Small intestine (tissue), 16 donors: Measurements from ENCODE around the gene TSC1. TPM values are rescaled to one million over a fixed set of nuclear protein-coding genes. Genes with fewer than 3 reads are reported as not detected.
"Not testable (repeated sequence)": the region's sequence is repeated elsewhere in the genome, so short reads cannot be mapped to it uniquely, and the experiment has no call there.

ENCODE experiments used
- DNase-seq, 2 donors: peaks; one replicate each; pipeline versions ENCODE4 v3.0.0 to v3.0.0-alpha.2; 2013
- FAIRE-seq: peaks from 2 replicates; lab custom pipeline; 2012; peaks lifted over from hg19 to GRCh38; lab: Jason Lieb, UNC
- H3K27ac ChIP-seq, 3 donors: one replicate each; pipeline ENCODE4 v1.5.1; 2013; ENCODE audit warnings: low read length in 2 of 3, mild to moderate bottlenecking in 2 of 3, control low read depth in 1 of 3, inconsistent platforms in 1 of 3, low read depth in 1 of 3, moderate library complexity in 1 of 3
- H3K27me3 ChIP-seq, 3 donors: one replicate each; pipeline ENCODE4 v1.6.1; 2013; ENCODE audit warnings: low read length in 3 of 3, inconsistent platforms in 1 of 3; ENCODE audit not compliant: control insufficient read depth in 3 of 3, insufficient read depth in 3 of 3
- H3K36me3 ChIP-seq, 3 donors: one replicate each; pipeline ENCODE4 v1.6.1; 2013; ENCODE audit warnings: low read length in 3 of 3, inconsistent platforms in 1 of 3, low read depth in 1 of 3, mild to moderate bottlenecking in 1 of 3, moderate library complexity in 1 of 3; ENCODE audit not compliant: control insufficient read depth in 3 of 3, insufficient read depth in 2 of 3
- H3K4me1 ChIP-seq, 3 donors: one replicate each; pipeline ENCODE4 v1.6.1; 2013; ENCODE audit warnings: low read length in 2 of 3, inconsistent platforms in 1 of 3, low read depth in 1 of 3, mild to moderate bottlenecking in 1 of 3, moderate library complexity in 1 of 3; ENCODE audit not compliant: control insufficient read depth in 3 of 3, insufficient read depth in 2 of 3
- H3K4me3 ChIP-seq, 3 donors: one replicate each; pipeline ENCODE4 v1.5.1; 2013; ENCODE audit warnings: low read length in 3 of 3, control low read depth in 1 of 3, inconsistent platforms in 1 of 3, low read depth in 1 of 3, mild to moderate bottlenecking in 1 of 3, moderate library complexity in 1 of 3
- H3K9me3 ChIP-seq, 2 donors: one replicate each; pipeline ENCODE4 v1.6.1; 2013; ENCODE audit warnings: low read depth in 1 of 2, low read length in 1 of 2; ENCODE audit not compliant: control insufficient read depth in 2 of 2, insufficient read depth in 1 of 2
- WGBS, 3 donors: extraction: QIAGEN DNeasy Blood & Tissue Kit; methylation state at CpG; one replicate each; pipeline ENCODE4 v1.1.7; 2013; 5-methylcytosine and 5-hydroxymethylcytosine counted together
- long read RNA-seq, 10 donors: transcript quantifications; one replicate each; lab custom pipeline, GENCODE V29; 2026
- polyA plus RNA-seq, 4 donors: library from polyadenylated mRNA; stranded (reverse) in 3 of 4; unstranded in 1 of 4; fragments of 200-250 nt in 3 of 4; fragments of 120-200 nt in 1 of 4; gene quantifications; one replicate each; pipeline versions ENCODE4 v1.2.1 to v1.2.3, GENCODE V29; 2013
- donor health status: healthy with polysubstance abuse.
- donor health status: control.
- donor health status: control.
- donor health status: Bipolar disorder and iron deficiency.
- donor health status: healthy.

The TSC1 gene
- polyA plus RNA-seq, result 10 to 100 TPM in 2 of 4 donors, 1 to 10 TPM in 2; 7.3 to 43.3 (median 12.1) TPM
- long read RNA-seq, donor 1, full-length matches to known transcripts, result 7 of 7 reads
- long read RNA-seq, donor 1, partial matches to known transcripts, result 0 of 7 reads
- long read RNA-seq, donor 1, other reads (novel, unspliced or antisense), result 0 of 7 reads
- long read RNA-seq, donor 2, partial matches to known transcripts, result 0 of 2 reads
- long read RNA-seq, donor 2, other reads (novel, unspliced or antisense), result 0 of 2 reads
- long read RNA-seq, donor 3, partial matches to known transcripts, result 0 of 3 reads
- long read RNA-seq, donor 3, other reads (novel, unspliced or antisense), result 0 of 3 reads
- long read RNA-seq, donor 4, partial matches to known transcripts, result 0 of 1 reads
- long read RNA-seq, donor 4, other reads (novel, unspliced or antisense), result 0 of 1 reads
- long read RNA-seq, donor 5, result 0 reads
- long read RNA-seq, donor 6, full-length matches to known transcripts, result 2 of 2 reads
- long read RNA-seq, donor 6, partial matches to known transcripts, result 0 of 2 reads
- long read RNA-seq, donor 6, other reads (novel, unspliced or antisense), result 0 of 2 reads
- long read RNA-seq, donor 7, result 0 reads
- long read RNA-seq, donor 8, partial matches to known transcripts, result 0 of 1 reads
- long read RNA-seq, donor 8, other reads (novel, unspliced or antisense), result 0 of 1 reads
- long read RNA-seq, donor 9, partial matches to known transcripts, result 0 of 1 reads
- long read RNA-seq, donor 9, other reads (novel, unspliced or antisense), result 0 of 1 reads
- long read RNA-seq, donor 10, full-length matches to known transcripts, result 2 of 2 reads
- long read RNA-seq, donor 10, partial matches to known transcripts, result 0 of 2 reads
- long read RNA-seq, donor 10, other reads (novel, unspliced or antisense), result 0 of 2 reads

- peak within 1 kb of the TSS; percentile 82 to 99 (median 95) for H3K27ac ChIP-seq
- peak within 1 kb of the TSS; percentile 96 to 99 (median 98) for H3K4me3 ChIP-seq
- DNase-seq (peak; percentile 92 to 96), FAIRE-seq (no peak)
- no peaks in the 10 kb centered on the region for H3K27me3 ChIP-seq
- H3K36me3 ChIP-seq, result no peaks in the 10 kb centered on the region
- H3K9me3 ChIP-seq, result no peaks in the 10 kb centered on the region
- WGBS, 3 donors, result 0 to 1% (median 1%) methylated on average over 37 to 72 of the region's 72 CpGs
- peaks cover 0 to 12% (median 5%) of the 10 kb centered on the region in 3 donors for H3K4me1 ChIP-seq
Observed at GRCh38 chr9:132944294-132945185, at the start of gene TSC1. TSC1 (minus strand) TSS chr9:132944616; CDS start chr9:132928872, 15,744 bp downstream.

GRCh38 chr9:132993511-132993939 lies 49.1 kb upstream of the TSC1 start:
- DNase-seq (no peak), FAIRE-seq (no peak)
- H3K36me3 ChIP-seq, result peaks cover 0 to 16% (median 0%) of the 10 kb centered on the region in 3 donors
- H3K9me3 ChIP-seq, result no peaks in the 10 kb centered on the region
- no peak overlapping the region for H3K4me3 ChIP-seq
- peaks cover 0 to 12% (median 0%) of the 10 kb centered on the region in 3 donors for H3K27me3 ChIP-seq
- H3K4me1 ChIP-seq, result peaks cover 0 to 23% (median 0%) of the 10 kb centered on the region in 3 donors
- 63 to 71% (median 65%) methylated on average over 14 of the region's 14 CpGs for WGBS, 3 donors
- H3K27ac ChIP-seq, result no peak overlapping the region

GRCh38 chr9:132991351-132992300 lies 47.2 kb upstream of the TSC1 start:
- no peak overlapping the region for H3K4me3 ChIP-seq
- no peak for DNase-seq
- H3K27me3 ChIP-seq, result peaks cover 0 to 12% (median 0%) of the 10 kb centered on the region in 3 donors
- no peaks in the 10 kb centered on the region for H3K9me3 ChIP-seq
- no peak for FAIRE-seq
- H3K4me1 ChIP-seq, result peaks cover 0 to 40% (median 0%) of the 10 kb centered on the region in 3 donors
- 48 to 79% (median 60%) methylated on average over 16 of the region's 16 CpGs for WGBS, 3 donors
- no peak overlapping the region for H3K27ac ChIP-seq
- peaks cover 0 to 21% (median 0%) of the 10 kb centered on the region in 3 donors for H3K36me3 ChIP-seq

- FAIRE-seq (no peak), DNase-seq (no peak)
- Histone ChIP-seq H3K4me3 (no peak overlapping the region), H3K9me3 (no peaks in the 10 kb centered on the region), H3K4me1 (peaks cover 0 to 49% (median 0%) of the 10 kb centered on the region in 3 donors), H3K27ac (no peak overlapping the region), H3K36me3 (peaks cover 0 to 21% (median 0%) of the 10 kb centered on the region in 3 donors), H3K27me3 (peaks cover 0 to 12% (median 0%) of the 10 kb centered on the region in 3 donors)
- WGBS, 3 donors, result 54 to 88% (median 79%) methylated on average over 11 to 14 of the region's 14 CpGs
Observed at GRCh38 chr9:132990781-132991180, 46.4 kb upstream of the TSC1 start.

GRCh38 chr9:132989998-132990557 lies 45.7 kb upstream of the TSC1 start:
- FAIRE-seq, result not testable (repeated sequence)
- WGBS, 3 donors, result 53 to 71% (median 59%) methylated on average over 4 of the region's 4 CpGs

GRCh38 chr9:132989414-132989996 lies 45.1 kb upstream of the TSC1 start:
- Histone ChIP-seq H3K4me3 (no peak overlapping the region), H3K9me3 (no peaks in the 10 kb centered on the region), H3K27me3 (peaks cover 0 to 11% (median 0%) of the 10 kb centered on the region in 3 donors), H3K36me3 (peaks cover 0 to 19% (median 0%) of the 10 kb centered on the region in 3 donors), H3K4me1 (peaks cover 0 to 47% (median 0%) of the 10 kb centered on the region in 3 donors), H3K27ac (no peak overlapping the region)
- FAIRE-seq, result no peak
- DNase-seq, result no peak
- WGBS, 3 donors, result 81 to 87% (median 82%) methylated on average over 23 of the region's 23 CpGs

More at GRCh38 chr9:132989998-132990557, 45.7 kb upstream of the TSC1 start:
- H3K9me3 ChIP-seq, H3K4me3 ChIP-seq, H3K27ac ChIP-seq: not testable (repeated sequence)
- Histone ChIP-seq H3K4me1 (peaks cover 0 to 52% (median 0%) of the 10 kb centered on the region in 3 donors), H3K27me3 (peaks cover 0 to 12% (median 0%) of the 10 kb centered on the region in 3 donors), H3K36me3 (peaks cover 0 to 21% (median 0%) of the 10 kb centered on the region in 3 donors)
- peak in 1 of 2 donors; percentile 52 for DNase-seq
